Activated CD8-positive, alpha-beta T cell treated with anti-CD3 and anti-CD28 coated beads for 36 hours (primary cell): Measurements from ENCODE around the gene ALDH1A2. TPM values are rescaled to one million over a fixed set of nuclear protein-coding genes. Genes with fewer than 3 reads are reported as not detected.

Source experiments
- ATAC-seq: fragments of 200-7000 bp; cut with Tn5 transposase; one replicate; pipeline ENCODE4 v1.10.0; 2021; ENCODE audit warnings: mild to moderate bottlenecking, moderate library complexity
- CTCF ChIA-PET: fragments of 350-600 bp; sonication (Branson Sonifier 250); formaldehyde crosslinking; loops from one replicate; lab custom pipeline; 2021; ENCODE audit warnings: antibody characterized with exemption; lab: Charles Lee
- POLR2A ChIA-PET: fragments of 350-600 bp; sonication (Branson Sonifier 250); formaldehyde crosslinking; loops from one replicate; lab custom pipeline; 2021; ENCODE audit warnings: antibody characterized with exemption; lab: Charles Lee
- DNase-seq: peaks from one replicate; pipeline ENCODE4 v3.0.0-alpha.2; 2020
- H3K27ac Mint-ChIP-seq: one replicate; pipeline ENCODE4 v1.8.0; 2021; ENCODE audit warnings: mild to moderate bottlenecking, mixed read lengths
- H3K27me3 Mint-ChIP-seq: one replicate; pipeline ENCODE4 v1.8.0; 2021; ENCODE audit warnings: mixed read lengths
- H3K36me3 Mint-ChIP-seq: one replicate; pipeline ENCODE4 v1.8.0; 2021; ENCODE audit warnings: low read depth, mixed read lengths
- H3K4me1 Mint-ChIP-seq: one replicate; pipeline ENCODE4 v1.8.0; 2021; ENCODE audit warnings: low read depth, mixed read lengths
- H3K4me3 Mint-ChIP-seq: one replicate; pipeline ENCODE4 v1.8.0; 2021; ENCODE audit warnings: mild to moderate bottlenecking, moderate library complexity, mixed read lengths
- H3K9me3 Mint-ChIP-seq: one replicate; pipeline ENCODE4 v1.8.0; 2021; ENCODE audit warnings: mixed read lengths
- CTCF ChIP-seq: fragments of 200-600 bp; IDR thresholded peaks from one replicate; pipeline ENCODE4 v1.8.0; 2022; ENCODE audit warnings: antibody characterized with exemption, mild to moderate bottlenecking
- intact Hi-C: fragments of 100-400 bp; cut with micrococcal nuclease; formaldehyde crosslinking; loops from one replicate; pipeline ENCODE4 v1.10.0; 2022
- total RNA-seq, 2 experiments: library from RNA; stranded (reverse); gene quantifications; one replicate each; pipeline ENCODE4 v1.2.3, GENCODE V29; 2021

ALDH1A2 gene
- total RNA-seq, 2 experiments from 2014 or later: 0.47 to 1.4 TPM

GRCh38 chr15:57914350-57915055 lies 151.0 kb downstream of the ALDH1A2 start:
- no peak overlapping the region for H3K27ac Mint-ChIP-seq
- intact Hi-C loops: no loop called here
- no peaks in the 10 kb centered on the region for H3K36me3 Mint-ChIP-seq
- ChIA-PET CTCF (interaction anchor here (0.6 kb wide), 1 partner anchor 156 kb away, joined by 3 read pairs; no protein-coding TSS in a partner anchor), POLR2A (no interaction called here)
- no peak for ATAC-seq
- H3K4me3 Mint-ChIP-seq: no peak overlapping the region
- no peaks in the 10 kb centered on the region for H3K9me3 Mint-ChIP-seq
- no peak for TF ChIP-seq CTCF
- peaks cover 6% of the 10 kb centered on the region for H3K27me3 Mint-ChIP-seq
- no peak for DNase-seq
- H3K4me1 Mint-ChIP-seq: no peaks in the 10 kb centered on the region

- H3K9me3 Mint-ChIP-seq: no peaks in the 10 kb centered on the region
- intact Hi-C loops: no loop called here
- no peaks in the 10 kb centered on the region for H3K4me1 Mint-ChIP-seq
- H3K27ac Mint-ChIP-seq: no peak overlapping the region
- H3K4me3 Mint-ChIP-seq: no peak overlapping the region
- peaks cover 11% of the 10 kb centered on the region for H3K27me3 Mint-ChIP-seq
- ChIA-PET CTCF (interaction anchor here (0.7 to 1.0 kb wide), 2 partner anchors 159 to 272 kb away, joined by 3 read pairs; no protein-coding TSS in a partner anchor), POLR2A (no interaction called here)
- H3K36me3 Mint-ChIP-seq: no peaks in the 10 kb centered on the region
- no peak for TF ChIP-seq CTCF
- DNase-seq (no peak), ATAC-seq (no peak)
These were observed 154.3 kb downstream of the ALDH1A2 start for GRCh38 chr15:57911247-57911646.

GRCh38 chr15:57910672-57911071 lies 154.8 kb downstream of the ALDH1A2 start:
- H3K27me3 Mint-ChIP-seq: peaks cover 11% of the 10 kb centered on the region
- ATAC-seq: no peak
- H3K4me3 Mint-ChIP-seq: no peak overlapping the region
- TF ChIP-seq CTCF: no peak
- no peak overlapping the region for H3K27ac Mint-ChIP-seq
- POLR2A ChIA-PET: no interaction called here
- no peaks in the 10 kb centered on the region for H3K36me3 Mint-ChIP-seq
- CTCF ChIA-PET: interaction anchor here (1.0 kb wide), 1 partner anchor 160 kb away, joined by 3 read pairs; no protein-coding TSS in a partner anchor
- no peaks in the 10 kb centered on the region for H3K9me3 Mint-ChIP-seq
- intact Hi-C loops: no loop called here
- no peak for DNase-seq
- H3K4me1 Mint-ChIP-seq: no peaks in the 10 kb centered on the region

- ATAC-seq: no peak
- H3K9me3 Mint-ChIP-seq: no peaks in the 10 kb centered on the region
- peaks cover 14% of the 10 kb centered on the region for H3K27me3 Mint-ChIP-seq
- no peaks in the 10 kb centered on the region for H3K4me1 Mint-ChIP-seq
- intact Hi-C loops: no loop called here
- DNase-seq: no peak
- POLR2A ChIA-PET: interaction anchor here (0.7 kb wide), 1 partner anchor 63 kb away, joined by 3 read pairs; no protein-coding TSS in a partner anchor
- H3K27ac Mint-ChIP-seq: no peak overlapping the region
- TF ChIP-seq CTCF: no peak
- H3K4me3 Mint-ChIP-seq: no peak overlapping the region
- CTCF ChIA-PET: interaction anchor here (1.3 kb wide), 1 partner anchor 48 kb away, joined by 3 read pairs; no protein-coding TSS in a partner anchor
- no peaks in the 10 kb centered on the region for H3K36me3 Mint-ChIP-seq
These were observed 156.1 kb downstream of the ALDH1A2 start for GRCh38 chr15:57909388-57909787.

GRCh38 chr15:57903626-57904025 lies 161.9 kb downstream of the ALDH1A2 start:
- no peaks in the 10 kb centered on the region for H3K9me3 Mint-ChIP-seq
- ATAC-seq (no peak), DNase-seq (no peak)
- CTCF ChIA-PET: no interaction called here
- no peak overlapping the region for H3K4me3 Mint-ChIP-seq
- intact Hi-C loops: no loop called here
- no peak overlapping the region for H3K27ac Mint-ChIP-seq
- H3K36me3 Mint-ChIP-seq: no peaks in the 10 kb centered on the region
- H3K4me1 Mint-ChIP-seq: no peaks in the 10 kb centered on the region
- TF ChIP-seq CTCF: no peak
- POLR2A ChIA-PET: no interaction called here
- H3K27me3 Mint-ChIP-seq: peaks cover 10% of the 10 kb centered on the region
